CD4-positive, alpha-beta T cell treated with Interferon alpha-2 for 1 hour (primary cell): ENCODE data around the gene RPL23.

ENCODE experiments used
- DNase-seq, 2 donors: peaks; one replicate each; pipeline ENCODE4 v3.0.0-alpha.2; 2020 to 2022

RPL23 gene

DNA sequence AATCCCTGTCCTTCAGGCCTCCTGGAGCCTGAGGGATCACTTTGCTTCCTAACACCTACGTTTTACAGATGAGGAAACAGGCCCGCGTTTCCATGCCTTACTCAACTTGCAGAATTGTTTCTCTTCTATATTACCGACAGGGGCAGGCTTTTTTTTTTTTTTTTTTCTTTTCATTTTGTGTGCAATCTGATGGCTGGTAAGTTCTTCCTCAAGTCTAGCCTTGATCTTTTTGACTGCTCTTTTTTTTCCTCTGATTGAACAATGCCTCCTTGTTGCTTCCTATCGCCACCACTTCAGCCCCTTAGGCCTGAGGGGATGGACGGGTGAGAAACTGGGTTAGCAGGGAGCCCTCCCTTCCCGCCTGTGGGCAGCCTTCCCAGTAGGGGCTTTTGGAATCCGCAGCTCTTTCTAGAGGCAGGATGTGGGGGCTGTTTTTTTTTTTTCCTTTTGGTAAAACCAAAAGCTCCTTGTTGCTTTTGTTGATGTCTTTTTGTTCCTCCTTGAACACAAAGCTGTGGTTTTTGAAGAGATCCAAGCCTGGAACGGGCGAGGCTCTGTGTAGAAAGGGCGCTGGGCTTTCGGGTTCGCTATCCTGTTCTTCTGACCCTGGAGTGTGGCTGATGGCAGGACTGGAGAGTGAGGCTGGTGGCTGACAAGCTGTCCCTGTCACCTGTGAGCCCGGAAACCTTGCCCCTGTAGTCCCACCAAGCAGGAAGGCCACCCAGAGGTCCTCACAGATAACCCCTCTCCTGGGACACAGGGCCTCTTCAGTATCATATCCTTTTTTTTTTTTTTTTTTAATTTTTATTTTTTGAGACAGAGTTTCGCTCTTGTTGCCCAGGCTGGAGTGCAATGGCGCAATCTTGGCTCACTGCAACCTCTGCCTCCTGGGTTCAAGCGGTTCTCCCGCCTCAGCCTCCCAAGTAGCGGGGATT, 30.3 kb upstream of the RPL23 start:
- DNase-seq, result no peak

DNA sequence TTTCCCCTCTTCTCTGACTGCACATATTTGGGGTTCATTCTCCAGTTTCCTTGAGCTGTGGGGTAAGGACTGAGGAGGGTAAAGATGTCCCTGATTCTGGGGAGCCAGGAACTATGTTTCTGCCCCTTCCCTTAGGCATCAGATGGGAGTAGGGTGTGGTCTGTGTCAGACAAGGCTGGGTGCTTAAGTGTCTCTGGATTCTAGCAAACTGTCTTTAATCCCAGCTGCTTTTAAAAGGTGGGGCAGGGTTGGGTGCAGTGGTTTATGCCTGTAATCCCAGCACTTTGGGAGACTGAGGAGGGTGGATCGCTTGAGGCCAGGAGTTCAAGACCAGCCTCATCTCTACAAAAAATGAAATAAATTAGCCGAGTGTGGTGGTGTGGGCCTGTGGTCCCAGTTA, 29.3 kb upstream of the RPL23 start:
- DNase-seq, result no peak

DNA sequence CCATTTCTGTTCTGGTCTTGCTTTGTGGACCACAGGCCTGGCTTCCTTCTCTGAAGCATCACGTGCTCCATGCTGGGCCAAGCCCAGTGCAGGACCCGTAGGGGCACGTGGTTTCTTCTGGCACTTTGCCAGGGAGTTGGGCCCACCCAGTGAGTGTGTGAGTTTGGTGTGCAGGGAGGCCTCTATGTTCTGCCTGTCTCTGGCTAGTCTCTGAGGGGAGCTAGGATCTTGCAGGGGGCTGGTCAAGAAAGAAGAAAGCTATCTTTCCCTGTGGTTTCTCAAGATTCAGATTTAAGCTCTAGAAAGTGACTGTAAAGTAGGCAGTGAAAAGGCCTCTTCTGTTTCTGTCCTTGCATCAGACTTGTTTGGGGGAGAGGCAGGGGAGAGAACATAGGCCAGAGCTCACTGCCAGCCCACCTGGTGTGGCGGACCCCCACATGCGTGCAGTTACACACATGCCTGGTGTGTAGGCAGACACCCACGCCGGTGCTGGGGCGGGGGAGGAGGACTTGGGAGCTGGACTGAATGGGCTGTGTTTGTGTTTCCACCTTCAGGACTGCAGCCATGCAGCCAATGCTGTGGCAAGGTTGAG, 28.2 kb upstream of the RPL23 start:
- peak in 1 of 2 donors; percentile 28 for DNase-seq

GRCh38 chr17:38879878-38880665, 26.6 kb upstream of the RPL23 start:
- no peak for DNase-seq

GRCh38 chr17:38877130-38877851, 23.8 kb upstream of the RPL23 start:
- peak in 1 of 2 donors; percentile 51 for DNase-seq

DNA sequence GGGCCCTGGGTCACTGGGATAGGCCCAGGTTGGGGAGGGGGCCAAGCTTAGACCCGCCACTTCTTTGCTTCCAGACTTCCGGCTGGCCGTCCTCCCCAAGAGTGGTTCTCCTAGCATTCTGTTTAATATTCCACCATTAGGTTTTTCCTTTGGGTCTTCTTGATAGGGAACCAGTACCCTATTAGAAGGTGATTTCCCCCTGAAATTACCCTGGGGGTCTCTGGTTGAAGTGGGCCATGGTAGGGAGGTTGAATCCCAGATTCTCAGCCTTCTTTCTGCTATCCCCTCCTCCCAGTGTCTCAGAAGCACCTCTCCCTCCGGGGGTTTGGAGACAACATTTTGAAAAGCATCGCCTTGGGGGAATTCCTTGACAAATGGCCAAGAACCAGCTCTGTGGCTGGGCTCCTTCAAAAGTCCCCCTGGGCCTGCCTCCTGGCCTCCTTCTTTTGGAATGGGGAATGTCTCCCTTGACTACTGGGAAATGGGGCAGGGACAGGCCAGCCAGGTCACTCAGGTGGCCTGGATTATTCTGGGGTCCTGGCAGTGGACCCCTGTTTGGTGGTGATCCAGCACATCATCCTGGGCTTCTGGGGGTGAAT, 22.1 kb upstream of the RPL23 start:
- no peak for DNase-seq

GRCh38 chr17:38874505-38875400, 21.2 kb upstream of the RPL23 start:
- DNase-seq, result no peak

DNA sequence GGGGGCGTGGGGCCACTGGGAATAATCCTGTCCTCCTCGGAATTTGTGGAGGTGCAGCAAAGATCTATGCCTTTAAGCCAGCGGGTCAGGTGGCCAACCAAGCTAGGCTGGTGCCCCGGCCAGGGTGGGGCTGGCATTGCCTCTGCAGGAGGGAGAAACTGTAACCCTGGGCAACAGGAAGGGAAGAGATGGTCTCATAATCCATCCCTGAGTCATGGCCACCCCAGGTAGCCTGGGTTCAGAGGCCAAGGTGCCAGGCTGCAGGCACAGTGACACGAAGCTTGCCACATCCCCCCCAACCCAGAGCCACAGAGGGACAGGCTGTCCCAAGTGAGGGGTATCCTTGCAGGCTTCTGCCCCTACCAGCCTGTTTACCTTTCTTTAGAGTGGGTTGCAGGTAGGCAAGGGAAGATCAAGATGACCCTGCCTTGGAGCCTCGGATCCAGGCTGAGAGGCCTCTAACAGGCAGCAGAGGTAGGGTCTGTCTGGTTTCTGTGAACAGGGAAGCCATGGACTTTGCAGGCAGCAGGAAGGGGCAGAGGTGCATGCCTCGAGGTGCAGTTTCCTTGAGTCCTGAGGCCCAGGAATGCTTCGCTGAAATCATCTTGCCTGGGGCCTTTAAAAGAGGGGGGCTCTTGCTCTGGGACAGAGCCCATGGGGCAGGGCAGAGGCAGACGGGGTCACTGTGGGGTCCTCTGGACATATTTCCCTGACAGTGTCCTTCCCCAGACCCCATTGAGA, 20.3 kb upstream of the RPL23 start:
- DNase-seq, result no peak

- no peak for DNase-seq
These were observed 19.3 kb upstream of the RPL23 start for GRCh38 chr17:38872671-38873385.

DNA sequence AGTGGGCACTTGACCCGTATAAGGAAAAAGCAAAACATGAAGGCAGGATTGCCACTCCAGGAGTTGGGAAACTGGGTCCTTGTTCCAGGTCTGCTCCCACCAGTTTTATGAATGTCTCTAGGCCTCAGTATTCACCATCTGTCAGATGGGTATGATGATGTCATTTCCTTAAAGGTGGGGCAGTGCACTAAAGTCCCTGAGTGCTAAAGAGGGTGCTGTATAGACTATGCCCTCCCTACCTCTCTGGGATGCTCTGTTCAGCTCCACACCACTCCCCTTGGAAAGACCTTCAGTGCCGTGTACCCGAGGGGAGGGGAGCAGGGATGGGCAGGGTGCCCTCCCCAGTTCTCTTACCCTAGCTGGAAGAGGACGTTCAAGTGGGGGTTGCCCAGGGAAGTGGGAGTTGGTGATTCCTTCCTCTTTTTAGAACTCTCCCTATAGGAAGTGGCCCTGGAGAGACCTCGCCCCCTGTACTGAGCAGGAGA, 18.5 kb upstream of the RPL23 start:
- DNase-seq, result no peak

DNA sequence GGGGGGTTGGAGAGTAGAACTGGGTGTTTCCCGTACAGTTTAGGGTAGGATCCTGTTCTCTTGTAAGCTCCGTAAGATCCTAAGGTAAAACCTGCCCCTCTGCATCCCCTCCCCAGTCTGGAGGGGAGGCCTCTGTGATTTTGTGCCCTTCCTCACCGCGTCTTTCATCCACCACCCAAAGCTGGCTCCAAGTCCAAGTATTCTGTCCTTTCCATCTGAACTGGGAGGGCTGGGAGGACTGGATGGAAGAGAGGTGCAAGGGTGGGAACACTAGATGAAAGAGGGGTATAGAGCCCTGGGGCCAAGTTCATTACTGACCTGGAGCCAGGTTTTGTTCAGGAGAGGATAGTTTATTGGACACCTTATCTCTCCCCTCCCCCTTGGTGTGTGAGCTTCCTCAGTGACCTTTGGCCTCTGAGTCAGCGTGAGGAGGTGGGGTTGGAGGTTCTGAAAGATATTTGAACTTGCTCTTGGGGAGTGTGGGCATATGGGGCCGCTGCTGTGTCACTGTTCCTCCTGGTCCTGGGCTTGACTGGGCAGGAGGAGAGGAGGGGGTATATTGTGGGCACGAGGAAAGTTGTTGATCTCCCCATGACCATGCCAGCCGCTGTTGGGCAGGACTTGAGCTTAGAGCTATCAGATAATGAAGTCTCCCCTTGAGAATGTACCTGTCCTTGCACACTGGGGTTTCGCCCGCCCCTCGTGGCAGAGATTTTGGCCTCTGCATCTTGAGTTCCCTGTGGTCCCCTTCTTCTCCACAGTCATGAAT, 17.9 kb upstream of the RPL23 start:
- DNase-seq, result peak; percentile 57 to 69

GRCh38 chr17:38870259-38871165, 17.0 kb upstream of the RPL23 start:
- peak; percentile 63 to 74 for DNase-seq

- DNase-seq, result peak; percentile 88 to 92
These were observed 16.2 kb upstream of the RPL23 start, which contains the start of gene LASP1 for GRCh38 chr17:38869526-38870258. Gene LASP1, plus strand, starts transcription at chr17:38870058. Its CDS starts 132 bp downstream, at chr17:38870190.

GRCh38 chr17:38868817-38869525, 15.4 kb upstream of the RPL23 start:
- DNase-seq, result peak; percentile 89 to 92

GRCh38 chr17:38867968-38868816, 14.7 kb upstream of the RPL23 start:
- no peak for DNase-seq
